ENCODE data around the gene NHEJ1. TPM values are rescaled to one million over a fixed set of nuclear protein-coding genes. Genes with fewer than 3 reads are reported as not detected.

The NHEJ1 gene
- total RNA-seq, 2 experiments from 2014 or later: 20.7 to 23.8 TPM

- ChIA-PET CTCF (interaction anchor here (1.5 kb wide), 1 partner anchor 14 kb away, joined by 6 read pairs; no protein-coding TSS in a partner anchor), POLR2A (no interaction called here)
- intact Hi-C loops (cut with DNase I, micrococcal nuclease): no loop called here
- no peak for DNase-seq
- no peaks in the 10 kb centered on the region for H3K27me3 Mint-ChIP-seq
- H3K4me3 Mint-ChIP-seq: no peak overlapping the region
- no peaks in the 10 kb centered on the region for H3K4me1 Mint-ChIP-seq
- H3K9me3 Mint-ChIP-seq (ENCODE audit: low read depth): no peaks in the 10 kb centered on the region
- H3K36me3 Mint-ChIP-seq (ENCODE audit: low read depth): peaks cover 20% of the 10 kb centered on the region
- no peak for ATAC-seq
- no peak overlapping the region for H3K27ac Mint-ChIP-seq
Measured at GRCh38 chr2:219140722-219141121, 19.9 kb downstream of the NHEJ1 start.

GRCh38 chr2:219133976-219134375, 26.6 kb downstream of the NHEJ1 start:
- no peaks in the 10 kb centered on the region for H3K4me1 Mint-ChIP-seq
- peaks cover 6% of the 10 kb centered on the region for H3K36me3 Mint-ChIP-seq (ENCODE audit: low read depth)
- ATAC-seq (no peak), DNase-seq (no peak)
- no peak overlapping the region for H3K27ac Mint-ChIP-seq
- POLR2A ChIA-PET: no interaction called here
- H3K4me3 Mint-ChIP-seq: no peak overlapping the region
- intact Hi-C loops (cut with DNase I, micrococcal nuclease): no loop called here
- CTCF ChIA-PET: interaction anchor here (0.7 to 2.2 kb wide), 10 partner anchors 12 to 161 kb away, joined by 3 to 7 read pairs (median 4); no protein-coding TSS in a partner anchor
- H3K27me3 Mint-ChIP-seq: no peaks in the 10 kb centered on the region
- H3K9me3 Mint-ChIP-seq (ENCODE audit: low read depth): no peaks in the 10 kb centered on the region

GRCh38 chr2:219131744-219132143, 28.9 kb downstream of the NHEJ1 start:
- H3K4me3 Mint-ChIP-seq: no peak overlapping the region
- no peaks in the 10 kb centered on the region for H3K36me3 Mint-ChIP-seq (ENCODE audit: low read depth)
- H3K27me3 Mint-ChIP-seq: no peaks in the 10 kb centered on the region
- no peaks in the 10 kb centered on the region for H3K9me3 Mint-ChIP-seq (ENCODE audit: low read depth)
- ChIA-PET CTCF (interaction anchor here (0.7 to 3.1 kb wide), 9 partner anchors 10 to 163 kb away, joined by 3 to 10 read pairs (median 4); no protein-coding TSS in a partner anchor), POLR2A (no interaction called here)
- no peaks in the 10 kb centered on the region for H3K4me1 Mint-ChIP-seq
- H3K27ac Mint-ChIP-seq: no peak overlapping the region
- intact Hi-C loops (cut with DNase I, micrococcal nuclease): no loop called here
- DNase-seq (no peak), ATAC-seq (no peak)

- ATAC-seq: no peak
Measured at GRCh38 chr2:219131327-219131726, 29.3 kb downstream of the NHEJ1 start.

GRCh38 chr2:219129589-219129988, 31.0 kb downstream of the NHEJ1 start:
- peaks cover 11% of the 10 kb centered on the region for H3K4me1 Mint-ChIP-seq
- H3K36me3 Mint-ChIP-seq (ENCODE audit: low read depth): no peaks in the 10 kb centered on the region
- ChIA-PET POLR2A (no interaction called here), CTCF (interaction anchor here (0.6 to 3.1 kb wide), 5 partner anchors 25 to 165 kb away, joined by 3 to 10 read pairs (median 4); no protein-coding TSS in a partner anchor)
- H3K9me3 Mint-ChIP-seq (ENCODE audit: low read depth): no peaks in the 10 kb centered on the region
- H3K27me3 Mint-ChIP-seq: no peaks in the 10 kb centered on the region
- H3K4me3 Mint-ChIP-seq: no peak overlapping the region
- intact Hi-C loops (cut with DNase I, micrococcal nuclease): no loop called here
- H3K27ac Mint-ChIP-seq: no peak overlapping the region
- DNase-seq (no peak), ATAC-seq (no peak)

More at GRCh38 chr2:219131327-219131726, 29.3 kb downstream of the NHEJ1 start:
- Mint-ChIP-seq H3K4me3 (no peak overlapping the region), H3K4me1 (no peaks in the 10 kb centered on the region), H3K9me3 (ENCODE audit: low read depth) (no peaks in the 10 kb centered on the region), H3K27ac (no peak overlapping the region), H3K36me3 (ENCODE audit: low read depth) (no peaks in the 10 kb centered on the region), H3K27me3 (no peaks in the 10 kb centered on the region)
- ChIA-PET POLR2A (no interaction called here), CTCF (interaction anchor here (1.1 to 3.1 kb wide), 5 partner anchors 10 to 164 kb away, joined by 3 to 10 read pairs (median 4); no protein-coding TSS in a partner anchor)
- DNase-seq: no peak
- intact Hi-C loops (cut with DNase I, micrococcal nuclease): no loop called here

GRCh38 chr2:219128396-219128795, 32.2 kb downstream of the NHEJ1 start:
- ChIA-PET CTCF (interaction anchor here (0.9 to 2.2 kb wide), 6 partner anchors 9 to 167 kb away, joined by 3 to 10 read pairs (median 4); no protein-coding TSS in a partner anchor), POLR2A (no interaction called here)
- ATAC-seq: no peak
- Mint-ChIP-seq H3K36me3 (ENCODE audit: low read depth) (no peaks in the 10 kb centered on the region), H3K9me3 (ENCODE audit: low read depth) (no peaks in the 10 kb centered on the region), H3K4me1 (peaks cover 18% of the 10 kb centered on the region), H3K27me3 (no peaks in the 10 kb centered on the region), H3K4me3 (no peak overlapping the region), H3K27ac (no peak overlapping the region)
- intact Hi-C loops (cut with DNase I, micrococcal nuclease): no loop called here
- DNase-seq: no peak

GRCh38 chr2:219127037-219127635, 33.5 kb downstream of the NHEJ1 start:
- Mint-ChIP-seq H3K4me3 (no peak overlapping the region), H3K4me1 (peaks cover 18% of the 10 kb centered on the region), H3K9me3 (ENCODE audit: low read depth) (no peaks in the 10 kb centered on the region), H3K27me3 (no peaks in the 10 kb centered on the region), H3K36me3 (ENCODE audit: low read depth) (no peaks in the 10 kb centered on the region), H3K27ac (no peak overlapping the region)
- POLR2A ChIA-PET: no interaction called here
- CTCF ChIA-PET: interaction anchor here (0.9 to 2.2 kb wide), 5 partner anchors 8 to 132 kb away, joined by 3 to 10 read pairs (median 6); no protein-coding TSS in a partner anchor
- intact Hi-C loops (cut with DNase I, micrococcal nuclease): no loop called here
- ATAC-seq: no peak
- no peak for DNase-seq

- ATAC-seq: no peak
- H3K4me1 Mint-ChIP-seq: peaks cover 18% of the 10 kb centered on the region
- no peak overlapping the region for H3K4me3 Mint-ChIP-seq
- ChIA-PET POLR2A (no interaction called here), CTCF (interaction anchor here (0.9 to 2.2 kb wide), 3 partner anchors 30 to 132 kb away, joined by 3 to 7 read pairs (median 6); no protein-coding TSS in a partner anchor)
- H3K27ac Mint-ChIP-seq: no peak overlapping the region
- intact Hi-C loops (cut with DNase I, micrococcal nuclease): no loop called here
- H3K36me3 Mint-ChIP-seq (ENCODE audit: low read depth): no peaks in the 10 kb centered on the region
- no peaks in the 10 kb centered on the region for H3K27me3 Mint-ChIP-seq
- no peak for DNase-seq
- no peaks in the 10 kb centered on the region for H3K9me3 Mint-ChIP-seq (ENCODE audit: low read depth)
Measured at GRCh38 chr2:219126555-219126954, 34.1 kb downstream of the NHEJ1 start.

GRCh38 chr2:219125886-219126270, 34.7 kb downstream of the NHEJ1 start:
- ChIA-PET CTCF (interaction anchor here (0.5 to 12.0 kb wide), 10 partner anchors 21 to 226 kb away, joined by 3 to 154 read pairs (median 3); no protein-coding TSS in a partner anchor), POLR2A (no interaction called here)
- H3K4me3 Mint-ChIP-seq: no peak overlapping the region
- ATAC-seq: no peak
- H3K27ac Mint-ChIP-seq: no peak overlapping the region
- H3K4me1 Mint-ChIP-seq: peaks cover 18% of the 10 kb centered on the region
- DNase-seq: no peak
- no peaks in the 10 kb centered on the region for H3K9me3 Mint-ChIP-seq (ENCODE audit: low read depth)
- no peaks in the 10 kb centered on the region for H3K36me3 Mint-ChIP-seq (ENCODE audit: low read depth)
- H3K27me3 Mint-ChIP-seq: no peaks in the 10 kb centered on the region
- intact Hi-C loops (cut with DNase I, micrococcal nuclease): no loop called here

- intact Hi-C loops (cut with DNase I, micrococcal nuclease): no loop called here
- ChIA-PET CTCF (interaction anchor here (0.5 to 12.0 kb wide), 10 partner anchors 20 to 227 kb away, joined by 3 to 154 read pairs (median 3); no protein-coding TSS in a partner anchor), POLR2A (no interaction called here)
- Mint-ChIP-seq H3K27ac (no peak overlapping the region), H3K36me3 (ENCODE audit: low read depth) (no peaks in the 10 kb centered on the region), H3K4me1 (peaks cover 18% of the 10 kb centered on the region), H3K4me3 (no peak overlapping the region), H3K27me3 (no peaks in the 10 kb centered on the region), H3K9me3 (ENCODE audit: low read depth) (no peaks in the 10 kb centered on the region)
- DNase-seq (peak; percentile 26), ATAC-seq (peak; percentile 70)
Measured at GRCh38 chr2:219125225-219125885, 35.3 kb downstream of the NHEJ1 start.

- Mint-ChIP-seq H3K4me1 (peaks cover 18% of the 10 kb centered on the region), H3K27me3 (no peaks in the 10 kb centered on the region), H3K27ac (no peak overlapping the region), H3K36me3 (ENCODE audit: low read depth) (no peaks in the 10 kb centered on the region), H3K4me3 (no peak overlapping the region), H3K9me3 (ENCODE audit: low read depth) (no peaks in the 10 kb centered on the region)
- ChIA-PET CTCF (interaction anchor here (0.9 to 12.0 kb wide), 8 partner anchors 19 to 96 kb away, joined by 3 to 154 read pairs (median 4); no protein-coding TSS in a partner anchor), POLR2A (no interaction called here)
- intact Hi-C loops (cut with DNase I, micrococcal nuclease): no loop called here
- no peak for DNase-seq
- peak; percentile 33 for ATAC-seq
Measured at GRCh38 chr2:219124381-219125110, 36.1 kb downstream of the NHEJ1 start.

All from activated CD4-positive, alpha-beta T cell treated with anti-CD3 and anti-CD28 coated beads for 36 hours (primary cell).